ENCODE data around the gene BTLA.

BTLA gene

DNA sequence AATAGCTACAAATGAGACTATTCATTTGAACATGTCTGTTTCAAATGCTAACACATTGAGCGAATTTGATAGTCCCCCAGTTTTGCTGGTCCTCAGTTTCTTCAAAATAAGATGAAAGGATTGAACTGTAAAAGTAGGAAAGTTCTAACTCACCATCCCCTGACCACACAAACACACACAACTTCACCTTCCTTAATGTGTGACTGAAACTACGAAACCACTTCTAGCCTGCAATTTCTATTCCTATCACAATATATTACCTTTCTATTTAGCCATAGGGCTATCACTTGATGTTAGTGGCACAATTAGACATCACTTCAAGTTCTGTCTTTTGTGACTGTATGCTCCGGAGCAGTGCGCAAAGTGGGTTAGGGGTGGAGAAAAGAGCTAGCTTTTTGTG lies 14.9 kb downstream of the BTLA start:
- no peak overlapping the region for H3K27ac ChIP-seq
- TF ChIP-seq, protein P1, sequence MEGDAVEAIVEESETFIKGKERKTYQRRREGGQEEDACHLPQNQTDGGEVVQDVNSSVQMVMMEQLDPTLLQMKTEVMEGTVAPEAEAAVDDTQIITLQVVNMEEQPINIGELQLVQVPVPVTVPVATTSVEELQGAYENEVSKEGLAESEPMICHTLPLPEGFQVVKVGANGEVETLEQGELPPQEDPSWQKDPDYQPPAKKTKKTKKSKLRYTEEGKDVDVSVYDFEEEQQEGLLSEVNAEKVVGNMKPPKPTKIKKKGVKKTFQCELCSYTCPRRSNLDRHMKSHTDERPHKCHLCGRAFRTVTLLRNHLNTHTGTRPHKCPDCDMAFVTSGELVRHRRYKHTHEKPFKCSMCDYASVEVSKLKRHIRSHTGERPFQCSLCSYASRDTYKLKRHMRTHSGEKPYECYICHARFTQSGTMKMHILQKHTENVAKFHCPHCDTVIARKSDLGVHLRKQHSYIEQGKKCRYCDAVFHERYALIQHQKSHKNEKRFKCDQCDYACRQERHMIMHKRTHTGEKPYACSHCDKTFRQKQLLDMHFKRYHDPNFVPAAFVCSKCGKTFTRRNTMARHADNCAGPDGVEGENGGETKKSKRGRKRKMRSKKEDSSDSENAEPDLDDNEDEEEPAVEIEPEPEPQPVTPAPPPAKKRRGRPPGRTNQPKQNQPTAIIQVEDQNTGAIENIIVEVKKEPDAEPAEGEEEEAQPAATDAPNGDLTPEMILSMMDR (IDR thresholded peaks at IDR 0.05), result no peak
- TF ChIP-seq ZFX (IDR thresholded peaks at IDR 0.05; ENCODE audit: borderline replicate concordance), result no peak

DNA sequence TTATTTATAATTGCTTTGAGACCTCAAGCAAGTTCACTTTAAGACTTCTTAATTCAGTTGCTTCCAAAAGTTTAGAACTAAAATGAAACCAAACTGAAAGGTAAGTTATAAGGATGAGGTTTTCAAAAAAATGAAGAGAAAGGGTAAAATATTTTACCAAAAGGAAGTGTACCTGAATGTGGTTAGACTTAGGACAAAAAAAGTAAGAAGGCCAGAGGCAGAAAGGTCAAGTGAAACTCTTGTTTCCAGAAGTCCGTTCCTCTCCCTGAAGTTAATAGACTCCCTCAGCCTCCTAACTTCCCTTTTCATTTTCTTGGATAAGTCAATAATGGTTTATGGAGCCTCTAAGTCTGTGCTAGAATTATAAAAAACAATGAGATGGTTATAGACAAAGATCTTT lies 16.6 kb downstream of the BTLA start:
- H3K27ac ChIP-seq, result no peak overlapping the region
- no peak for TF ChIP-seq ZFX (IDR thresholded peaks at IDR 0.05; ENCODE audit: borderline replicate concordance)
- TF ChIP-seq, protein P1 (IDR thresholded peaks at IDR 0.05), result no peak

- TF ChIP-seq, protein P1 (IDR thresholded peaks at IDR 0.05), result no peak
- TF ChIP-seq ZFX (IDR thresholded peaks at IDR 0.05; ENCODE audit: borderline replicate concordance), result no peak
- no peak overlapping the region for H3K27ac ChIP-seq
Measured at GRCh38 chr3:112481302-112481721, 18.0 kb downstream of the BTLA start.

DNA sequence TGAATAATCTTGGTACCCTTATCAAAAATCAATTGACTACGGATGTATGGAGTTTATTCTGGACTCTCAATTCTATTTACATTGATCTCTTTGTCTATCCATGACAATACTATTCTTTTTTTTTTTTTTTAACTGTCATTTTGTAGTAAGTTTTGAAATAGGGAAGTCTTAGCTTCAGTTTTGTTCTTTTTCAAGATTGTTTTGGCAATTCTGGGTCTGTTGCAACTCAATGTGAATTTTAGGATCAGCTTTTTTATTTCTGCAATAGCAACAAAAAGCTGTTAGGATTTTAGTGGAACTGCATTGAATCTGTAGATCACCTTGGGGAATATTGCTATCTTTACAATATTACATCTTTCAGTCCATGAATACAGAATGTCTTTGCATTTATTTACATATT lies 21.4 kb downstream of the BTLA start:
- TF ChIP-seq ZFX (IDR thresholded peaks at IDR 0.05; ENCODE audit: borderline replicate concordance), result no peak
- TF ChIP-seq, protein P1 (IDR thresholded peaks at IDR 0.05), result no peak
- H3K27ac ChIP-seq, result no peak overlapping the region

DNA sequence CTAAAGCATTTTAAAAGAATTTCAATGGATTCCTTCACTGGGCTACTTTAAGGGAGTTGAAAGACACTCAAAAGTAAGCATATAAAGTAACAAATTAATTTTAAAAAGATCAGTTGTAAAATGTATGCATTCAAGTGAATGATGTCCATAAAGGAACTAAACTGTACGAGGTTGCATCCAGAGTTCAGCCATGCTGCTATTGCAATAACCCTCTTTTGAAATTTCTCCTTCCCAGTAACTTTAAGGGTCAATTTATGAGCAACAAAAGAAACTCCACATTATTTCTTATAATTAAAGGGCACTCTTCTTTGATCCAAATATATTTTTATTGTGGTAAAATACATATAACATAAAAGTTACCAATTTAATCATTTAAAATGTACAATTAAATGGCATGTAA lies 22.9 kb downstream of the BTLA start:
- TF ChIP-seq, protein P1 (IDR thresholded peaks at IDR 0.05), result no peak
- H3K27ac ChIP-seq, result no peak overlapping the region

DNA sequence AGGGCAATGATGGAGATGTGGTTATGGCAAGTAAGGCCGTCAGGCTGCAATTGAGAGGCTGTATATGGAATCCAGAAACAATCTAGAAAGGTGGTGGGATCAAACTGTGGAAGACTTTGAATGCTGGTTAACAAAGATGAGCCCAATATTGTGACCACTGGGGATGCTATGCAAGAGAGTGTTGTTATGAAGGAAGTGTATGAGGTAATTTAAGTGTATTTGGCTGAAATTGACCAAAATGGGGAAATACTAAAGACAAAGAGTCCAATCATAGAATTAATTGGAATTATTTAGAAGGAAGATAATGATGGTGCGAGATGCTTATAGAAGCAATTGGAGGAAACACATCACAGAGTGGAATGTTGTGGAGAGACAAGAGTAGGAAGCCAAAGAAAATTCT lies 24.5 kb downstream of the BTLA start:
- TF ChIP-seq, protein P1 (IDR thresholded peaks at IDR 0.05), result no peak
- TF ChIP-seq ZFX (IDR thresholded peaks at IDR 0.05; ENCODE audit: borderline replicate concordance), result no peak
- no peak overlapping the region for H3K27ac ChIP-seq

- H3K27ac ChIP-seq, result no peak overlapping the region
Measured at GRCh38 chr3:112472691-112473090, 26.6 kb downstream of the BTLA start.

More at GRCh38 chr3:112472691-112473090, 26.6 kb downstream of the BTLA start:
- TF ChIP-seq, protein P1 (IDR thresholded peaks at IDR 0.05), result no peak
